ENCODE measurements around the gene KLRC4.
"Not testable (repeated sequence)": the region's sequence is repeated elsewhere in the genome, so short reads cannot be mapped to it uniquely, and the experiment has no call there.

KLRC4 gene

GRCh38 chr12:10409392-10409791 lies at the start of gene KLRC4:
Gene KLRC4, minus strand, starts transcription at chr12:10409757. Its CDS starts 182 bp downstream, at chr12:10409575.
- DNase-seq (ENCODE audit: low spot score) = no peak

GRCh38 chr12:10457760-10458159 lies 48.2 kb upstream of the KLRC4 start:
- no peak for DNase-seq (ENCODE audit: low spot score)

GRCh38 chr12:10456856-10457255 lies 47.3 kb upstream of the KLRC4 start:
- DNase-seq (ENCODE audit: low spot score) = no peak

GRCh38 chr12:10455766-10456165 lies 46.2 kb upstream of the KLRC4 start:
- DNase-seq (ENCODE audit: low spot score) = no peak

GRCh38 chr12:10454531-10454930 lies 45.0 kb upstream of the KLRC4 start:
- DNase-seq (ENCODE audit: low spot score) = no peak

GRCh38 chr12:10453156-10453555 lies 43.6 kb upstream of the KLRC4 start, which contains the start of gene KLRC1:
Gene KLRC1, minus strand, starts transcription at chr12:10453377. Its CDS starts 2,221 bp downstream, at chr12:10451156.
- DNase-seq (ENCODE audit: low spot score) = no peak

GRCh38 chr12:10448236-10448635 lies 38.7 kb upstream of the KLRC4 start:
- no peak for DNase-seq (ENCODE audit: low spot score)

GRCh38 chr12:10446052-10446451 lies 36.5 kb upstream of the KLRC4 start:
- DNase-seq (ENCODE audit: low spot score) = not testable (repeated sequence)

GRCh38 chr12:10441144-10441543 lies 31.6 kb upstream of the KLRC4 start:
- DNase-seq (ENCODE audit: low spot score) = not testable (repeated sequence)

GRCh38 chr12:10439608-10440274 lies 30.2 kb upstream of the KLRC4 start:
- DNase-seq (ENCODE audit: low spot score) = not testable (repeated sequence)

GRCh38 chr12:10437601-10438000 lies 28.0 kb upstream of the KLRC4 start:
- not testable (repeated sequence) for DNase-seq (ENCODE audit: low spot score)

- DNase-seq (ENCODE audit: low spot score) = not testable (repeated sequence)
Observed at GRCh38 chr12:10435816-10436215, 26.3 kb upstream of the KLRC4 start, which contains the start of gene KLRC2. Gene KLRC2, minus strand, starts transcription at chr12:10436010. Its CDS starts 24 bp downstream, at chr12:10435986.

GRCh38 chr12:10430623-10431022 lies 21.1 kb upstream of the KLRC4 start:
- not testable (repeated sequence) for DNase-seq (ENCODE audit: low spot score)

- DNase-seq (ENCODE audit: low spot score) = not testable (repeated sequence)
Observed at GRCh38 chr12:10425938-10426337, 16.4 kb upstream of the KLRC4 start.

- not testable (repeated sequence) for DNase-seq (ENCODE audit: low spot score)
Observed at GRCh38 chr12:10424260-10424899, 14.8 kb upstream of the KLRC4 start.

- DNase-seq (ENCODE audit: low spot score) = not testable (repeated sequence)
Observed at GRCh38 chr12:10422159-10422558, 12.6 kb upstream of the KLRC4 start.

- not testable (repeated sequence) for DNase-seq (ENCODE audit: low spot score)
Observed at GRCh38 chr12:10420334-10420733, 10.8 kb upstream of the KLRC4 start, which contains the start of gene KLRC3. Gene KLRC3, minus strand, starts transcription at chr12:10420595. Its CDS starts 45 bp downstream, at chr12:10420550.

GRCh38 chr12:10408842-10409241 lies 715 bp downstream of the KLRC4 start:
- no peak for DNase-seq (ENCODE audit: low spot score)

GRCh38 chr12:10406725-10407124 lies 2.8 kb downstream of the KLRC4 start:
- DNase-seq (ENCODE audit: low spot score) = no peak

- no peak for DNase-seq (ENCODE audit: low spot score)
Observed at GRCh38 chr12:10405294-10405693, 4.3 kb downstream of the KLRC4 start.

GRCh38 chr12:10404798-10405197 lies 4.8 kb downstream of the KLRC4 start:
- no peak for DNase-seq (ENCODE audit: low spot score)

GRCh38 chr12:10400829-10401228 lies 8.7 kb downstream of the KLRC4 start:
- DNase-seq (ENCODE audit: low spot score) = no peak

- no peak for DNase-seq (ENCODE audit: low spot score)
Observed at GRCh38 chr12:10398168-10398567, 11.4 kb downstream of the KLRC4 start.
